ENCODE data around the gene P2RY14. TPM values are rescaled to one million over a fixed set of nuclear protein-coding genes. Genes with fewer than 3 reads are reported as not detected.

Gene P2RY14
- total and polyA plus RNA-seq, 10 of the 15 experiments (the other 5 are each of a cell fraction or from before 2014, with no cell fraction given) = 0.06 to 0.37 (median 0.28) TPM; not detected in 7

DNA sequence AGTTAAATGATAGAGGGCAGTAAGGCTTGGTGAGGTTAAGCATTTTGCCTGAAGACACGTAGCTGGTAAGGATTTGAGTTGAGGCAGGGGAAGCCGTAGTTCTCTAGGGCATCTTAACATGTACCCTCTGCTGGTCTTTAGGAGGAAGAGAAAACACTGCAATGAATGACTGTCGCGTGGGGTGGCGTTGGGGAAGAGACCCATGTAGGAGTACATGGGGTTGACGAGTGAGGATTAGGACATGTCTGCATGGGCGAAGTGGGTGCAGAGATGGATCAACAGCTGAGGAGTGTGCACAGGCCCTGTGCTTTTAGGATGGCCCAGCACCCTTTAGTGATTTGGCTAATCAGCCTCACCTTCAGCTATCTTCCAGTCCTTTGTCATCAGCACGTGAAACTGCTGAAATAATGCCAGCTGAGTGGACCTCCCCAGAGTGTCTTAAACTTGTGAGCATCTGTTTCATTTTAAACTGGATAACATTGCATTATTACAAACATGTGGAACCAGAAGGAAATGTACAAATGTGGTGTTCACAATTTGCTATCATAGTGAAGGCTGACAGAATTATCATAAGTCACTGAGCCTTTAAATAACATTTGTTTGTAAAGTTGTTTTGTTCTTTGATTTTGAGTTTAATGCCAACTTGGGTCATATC, 15.3 kb downstream of the P2RY14 start (continued):
- TF ChIP-seq, protein P1, sequence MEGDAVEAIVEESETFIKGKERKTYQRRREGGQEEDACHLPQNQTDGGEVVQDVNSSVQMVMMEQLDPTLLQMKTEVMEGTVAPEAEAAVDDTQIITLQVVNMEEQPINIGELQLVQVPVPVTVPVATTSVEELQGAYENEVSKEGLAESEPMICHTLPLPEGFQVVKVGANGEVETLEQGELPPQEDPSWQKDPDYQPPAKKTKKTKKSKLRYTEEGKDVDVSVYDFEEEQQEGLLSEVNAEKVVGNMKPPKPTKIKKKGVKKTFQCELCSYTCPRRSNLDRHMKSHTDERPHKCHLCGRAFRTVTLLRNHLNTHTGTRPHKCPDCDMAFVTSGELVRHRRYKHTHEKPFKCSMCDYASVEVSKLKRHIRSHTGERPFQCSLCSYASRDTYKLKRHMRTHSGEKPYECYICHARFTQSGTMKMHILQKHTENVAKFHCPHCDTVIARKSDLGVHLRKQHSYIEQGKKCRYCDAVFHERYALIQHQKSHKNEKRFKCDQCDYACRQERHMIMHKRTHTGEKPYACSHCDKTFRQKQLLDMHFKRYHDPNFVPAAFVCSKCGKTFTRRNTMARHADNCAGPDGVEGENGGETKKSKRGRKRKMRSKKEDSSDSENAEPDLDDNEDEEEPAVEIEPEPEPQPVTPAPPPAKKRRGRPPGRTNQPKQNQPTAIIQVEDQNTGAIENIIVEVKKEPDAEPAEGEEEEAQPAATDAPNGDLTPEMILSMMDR (IDR thresholded peaks at IDR 0.05 in 2 of 3, conservative IDR thresholded peaks at IDR 0.05 in 1 of 3; ENCODE audit: control insufficient read depth in 2 of 3, extremely low read depth in 1 of 3, insufficient read depth in 1 of 3, low read depth in 3 of 3, low read length in 3 of 3) = no peak
- TF ChIP-seq POLR2A (IDR thresholded peaks at IDR 0.05; ENCODE audit: low read depth, low read length) = no peak
- TF ChIP-seq SREBF1 (IDR thresholded peaks at IDR 0.05; ENCODE audit: low read length) = no peak
- TF ChIP-seq, protein P2, sequence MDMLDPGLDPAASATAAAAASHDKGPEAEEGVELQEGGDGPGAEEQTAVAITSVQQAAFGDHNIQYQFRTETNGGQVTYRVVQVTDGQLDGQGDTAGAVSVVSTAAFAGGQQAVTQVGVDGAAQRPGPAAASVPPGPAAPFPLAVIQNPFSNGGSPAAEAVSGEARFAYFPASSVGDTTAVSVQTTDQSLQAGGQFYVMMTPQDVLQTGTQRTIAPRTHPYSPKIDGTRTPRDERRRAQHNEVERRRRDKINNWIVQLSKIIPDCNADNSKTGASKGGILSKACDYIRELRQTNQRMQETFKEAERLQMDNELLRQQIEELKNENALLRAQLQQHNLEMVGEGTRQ (IDR thresholded peaks at IDR 0.05; ENCODE audit: borderline replicate concordance, low read depth, low read length) = no peak
- TF ChIP-seq PAX5 (IDR thresholded peaks at IDR 0.05; ENCODE audit: borderline replicate concordance, low read depth, low read length) = no peak
- no peak for TF ChIP-seq BHLHE40 (IDR thresholded peaks at IDR 0.05; ENCODE audit: borderline replicate concordance in 1 of 2, low read depth in 2 of 2, low read length in 1 of 2)

DNA sequence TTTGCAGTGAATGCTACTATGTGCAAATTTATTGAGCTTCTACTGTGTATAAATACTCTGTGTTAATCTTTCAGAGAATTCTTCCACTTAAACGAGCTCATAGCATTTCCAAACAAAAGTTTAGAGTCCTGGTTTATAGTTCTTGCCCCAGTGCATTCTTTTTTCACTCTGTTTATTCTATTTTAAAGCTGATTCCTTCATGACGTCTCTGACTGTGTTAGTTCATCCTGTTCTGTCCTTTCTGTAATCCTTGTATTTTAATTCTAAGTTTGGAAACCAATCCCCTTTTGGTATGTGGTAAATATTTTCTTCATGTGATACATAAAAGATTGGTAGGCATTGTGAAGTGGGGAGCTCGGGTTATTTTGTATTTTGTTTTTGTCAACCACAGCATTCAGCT, 18.7 kb downstream of the P2RY14 start:
- Histone ChIP-seq H3K27ac (ENCODE audit: control insufficient read depth, insufficient read depth) (no peak overlapping the region), H3K4me3 (no peak overlapping the region), H3K27me3 (replicated peaks in 1 of 2; ENCODE audit: control insufficient read depth in 2 of 2, insufficient read depth in 2 of 2, low read length in 1 of 2) (no peaks in the 10 kb centered on the region; a peak in 1 of 4 replicates), H3K36me3 (ENCODE audit: control insufficient read depth in 2 of 2, insufficient read depth in 2 of 2, low read length in 1 of 2) (no peaks in the 10 kb centered on the region), H3K9me3 (replicated peaks; ENCODE audit: control insufficient read depth, insufficient read depth, low read length) (no peaks in the 10 kb centered on the region), H3K9ac (ENCODE audit: control insufficient read depth, insufficient read depth, low read length) (no peak overlapping the region), H4K20me1 (ENCODE audit: control insufficient read depth, insufficient read depth) (no peaks in the 10 kb centered on the region), H2AFZ (ENCODE audit: control insufficient read depth, low read depth, low read length) (no peak overlapping the region), H3K4me1 (ENCODE audit: control insufficient read depth, insufficient read depth, low read length) (no peaks in the 10 kb centered on the region), H3K4me2 (ENCODE audit: control insufficient read depth, insufficient read depth) (no peak overlapping the region), H3K79me2 (ENCODE audit: control insufficient read depth, insufficient read depth, low read length) (no peaks in the 10 kb centered on the region)
- DNase-seq (ENCODE audit: low read depth, low spot score) = no peak
- ATAC-seq = no peak
- WGBS (ENCODE audit: insufficient coverage, insufficient replicate concordance, low lambda C conversion rate, missing lambda C conversion rate) = 55% methylated on average over 3 of the region's 3 CpGs
- ChIA-PET POLR2A (no interaction called here), CTCF (interaction anchor here (1.0 to 1.8 kb wide), 6 partner anchors 19 to 92 kb away, joined by 3 to 9 read pairs (median 3); partner anchors contain the start of gene P2RY14), RAD21 (ENCODE audit: unreplicated experiment) (no interaction called here), SMC1A (ENCODE audit: uncharacterized antibody, unreplicated experiment) (interaction anchor here (0.7 to 1.6 kb wide), 6 partner anchors 8 to 935 kb away, joined by 3 to 5 read pairs (median 3); partner anchors contain the start of gene P2RY14)
- BruUV-seq (replicated peaks) = no TSS peak
- intact Hi-C loops (cut with micrococcal nuclease; ENCODE audit: unreplicated experiment) (no loop called here), in situ Hi-C loops (cut with MboI) (no loop called here)
- TF ChIP-seq HDAC2 (IDR thresholded peaks at IDR 0.05) (no peak), FOXK2 (IDR thresholded peaks at IDR 0.05) (no peak), CHD4 (IDR thresholded peaks at IDR 0.05) (no peak), DPF2 (IDR thresholded peaks at IDR 0.05) (no peak), RFX5 (IDR thresholded peaks at IDR 0.05; ENCODE audit: low read depth, low read length) (no peak), RBBP5 (conservative IDR thresholded peaks at IDR 0.05) (no peak), JUNB (IDR thresholded peaks at IDR 0.05) (no peak), ETV6 (conservative IDR thresholded peaks at IDR 0.05 in 1 of 2, IDR thresholded peaks at IDR 0.05 in 1 of 2; ENCODE audit: borderline replicate concordance in 1 of 2, low read depth in 1 of 2) (no peak)
- TF ChIP-seq, protein P3, sequence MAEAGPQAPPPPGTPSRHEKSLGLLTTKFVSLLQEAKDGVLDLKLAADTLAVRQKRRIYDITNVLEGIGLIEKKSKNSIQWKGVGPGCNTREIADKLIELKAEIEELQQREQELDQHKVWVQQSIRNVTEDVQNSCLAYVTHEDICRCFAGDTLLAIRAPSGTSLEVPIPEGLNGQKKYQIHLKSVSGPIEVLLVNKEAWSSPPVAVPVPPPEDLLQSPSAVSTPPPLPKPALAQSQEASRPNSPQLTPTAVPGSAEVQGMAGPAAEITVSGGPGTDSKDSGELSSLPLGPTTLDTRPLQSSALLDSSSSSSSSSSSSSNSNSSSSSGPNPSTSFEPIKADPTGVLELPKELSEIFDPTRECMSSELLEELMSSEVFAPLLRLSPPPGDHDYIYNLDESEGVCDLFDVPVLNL (IDR thresholded peaks at IDR 0.05; ENCODE audit: low read depth, low read length) = no peak
- TF ChIP-seq, protein P4, sequence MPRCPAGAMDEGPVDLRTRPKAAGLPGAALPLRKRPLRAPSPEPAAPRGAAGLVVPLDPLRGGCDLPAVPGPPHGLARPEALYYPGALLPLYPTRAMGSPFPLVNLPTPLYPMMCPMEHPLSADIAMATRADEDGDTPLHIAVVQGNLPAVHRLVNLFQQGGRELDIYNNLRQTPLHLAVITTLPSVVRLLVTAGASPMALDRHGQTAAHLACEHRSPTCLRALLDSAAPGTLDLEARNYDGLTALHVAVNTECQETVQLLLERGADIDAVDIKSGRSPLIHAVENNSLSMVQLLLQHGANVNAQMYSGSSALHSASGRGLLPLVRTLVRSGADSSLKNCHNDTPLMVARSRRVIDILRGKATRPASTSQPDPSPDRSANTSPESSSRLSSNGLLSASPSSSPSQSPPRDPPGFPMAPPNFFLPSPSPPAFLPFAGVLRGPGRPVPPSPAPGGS (IDR thresholded peaks at IDR 0.05; ENCODE audit: borderline replicate concordance, insufficient read depth, low read depth, low read length, poor library complexity, severe bottlenecking) = no peak
- no peak for FAIRE-seq

All from GM12878 (cell line).